ACC112 (cell line): Measurements from ENCODE around the gene UBAC1.
"Not testable (repeated sequence)": the region's sequence is repeated elsewhere in the genome, so short reads cannot be mapped to it uniquely, and the experiment has no call there.

Experiments used
- H2AFZ ChIP-seq: fragments of 200-600 bp; sonication (generic); one replicate; pipeline ENCODE4 v1.6.0; 2017; ENCODE audit warnings: antibody characterized with exemption, low read length; ENCODE audit not compliant: unreplicated experiment
- H3K27ac ChIP-seq: fragments of 200-600 bp; sonication (generic); 2 replicates; pipeline ENCODE4 v1.5.1; 2014; ENCODE audit warnings: low read depth, mild to moderate bottlenecking, antibody characterized with exemption, low read length, moderate library complexity
- H3K27me3 ChIP-seq: fragments of 200-600 bp; sonication (generic); 2 replicates; pipeline ENCODE4 v1.6.1; 2014; ENCODE audit warnings: mild to moderate bottlenecking, antibody characterized with exemption, low read length, moderate library complexity, mixed read lengths; ENCODE audit not compliant: insufficient read depth
- H3K36me3 ChIP-seq: fragments of 200-600 bp; sonication (generic); 2 replicates; pipeline ENCODE4 v1.6.1; 2016; ENCODE audit warnings: mild to moderate bottlenecking, antibody characterized with exemption, low read length, moderate library complexity, mixed read lengths; ENCODE audit not compliant: insufficient read depth
- H3K4me1 ChIP-seq: fragments of 200-600 bp; sonication (generic); one replicate; pipeline ENCODE4 v1.6.1; 2016; ENCODE audit warnings: low read length, mixed read lengths; ENCODE audit not compliant: insufficient read depth, unreplicated experiment, control insufficient read depth
- H3K4me3 ChIP-seq: fragments of 200-600 bp; sonication (generic); 2 replicates; pipeline ENCODE4 v1.5.1; 2014; ENCODE audit warnings: mild to moderate bottlenecking, low read depth, low read length
- H3K79me2 ChIP-seq: fragments of 200-600 bp; sonication (generic); one replicate; pipeline ENCODE4 v1.6.0; 2016; ENCODE audit warnings: low read length; ENCODE audit not compliant: control insufficient read depth, unreplicated experiment, insufficient read depth

Gene UBAC1

GRCh38 chr9:135975834-135976233 is 14.7 kb upstream of the UBAC1 start:
- Histone ChIP-seq H3K27ac (no peak overlapping the region), H3K4me1 (peaks cover 8% of the 10 kb centered on the region), H3K27me3 (no peaks in the 10 kb centered on the region), H3K79me2 (no peaks in the 10 kb centered on the region), H3K4me3 (no peak overlapping the region), H3K36me3 (no peaks in the 10 kb centered on the region), H2AFZ (no peak overlapping the region)

DNA sequence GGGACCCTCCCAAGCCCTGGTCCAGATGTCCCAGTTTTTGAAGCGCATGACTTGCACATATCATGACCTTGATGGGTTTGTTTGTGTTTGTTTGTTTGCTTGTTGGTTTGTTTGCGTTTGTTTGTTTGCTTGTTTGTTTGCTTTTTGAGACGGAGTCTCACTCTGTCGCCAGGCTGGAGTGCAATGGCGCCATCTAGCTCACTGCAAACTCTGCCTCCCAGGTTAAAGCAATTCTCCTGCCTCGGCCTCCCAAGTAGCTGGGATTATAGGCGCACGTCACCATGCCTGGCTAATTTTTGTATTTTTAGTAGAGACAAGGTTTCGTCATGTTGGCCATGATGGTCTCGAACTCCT is 13.0 kb upstream of the UBAC1 start:
- H3K4me1 ChIP-seq, result peaks cover 9% of the 10 kb centered on the region
- no peak overlapping the region for H2AFZ ChIP-seq
- no peaks in the 10 kb centered on the region for H3K36me3 ChIP-seq
- no peaks in the 10 kb centered on the region for H3K27me3 ChIP-seq
- no peak overlapping the region for H3K4me3 ChIP-seq
- no peak overlapping the region for H3K27ac ChIP-seq
- no peaks in the 10 kb centered on the region for H3K79me2 ChIP-seq

- Histone ChIP-seq H3K27me3 (no peaks in the 10 kb centered on the region), H3K79me2 (no peaks in the 10 kb centered on the region), H3K4me3 (no peak overlapping the region), H2AFZ (no peak overlapping the region), H3K36me3 (no peaks in the 10 kb centered on the region), H3K27ac (no peak overlapping the region), H3K4me1 (peaks cover 4% of the 10 kb centered on the region)
Observed at GRCh38 chr9:135973277-135974219, 12.4 kb upstream of the UBAC1 start.

DNA sequence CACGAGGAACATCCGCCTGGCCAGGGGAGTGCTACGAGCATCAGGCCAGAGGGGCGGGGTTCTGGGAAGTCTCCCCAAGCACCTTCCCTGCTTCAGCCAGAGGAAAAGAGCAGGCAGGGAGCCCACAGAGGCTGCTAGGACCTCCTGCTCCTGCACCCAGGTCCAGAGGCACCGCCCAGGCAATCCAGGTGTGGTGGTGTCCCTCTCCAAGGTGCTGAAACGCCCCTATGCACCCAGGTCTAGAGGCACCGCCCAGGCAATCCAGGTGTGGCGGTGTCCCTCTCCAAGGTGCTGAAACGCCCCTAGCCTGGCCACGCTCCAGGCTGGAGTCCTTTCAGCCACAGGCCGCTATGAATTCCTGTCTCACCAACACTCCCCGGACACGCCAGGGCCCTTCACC is 10.7 kb upstream of the UBAC1 start:
- H3K4me1 ChIP-seq, result peaks cover 7% of the 10 kb centered on the region
- no peak overlapping the region for H2AFZ ChIP-seq
- no peak overlapping the region for H3K27ac ChIP-seq
- no peak overlapping the region for H3K4me3 ChIP-seq
- no peaks in the 10 kb centered on the region for H3K79me2 ChIP-seq
- no peaks in the 10 kb centered on the region for H3K36me3 ChIP-seq
- H3K27me3 ChIP-seq, result no peaks in the 10 kb centered on the region

DNA sequence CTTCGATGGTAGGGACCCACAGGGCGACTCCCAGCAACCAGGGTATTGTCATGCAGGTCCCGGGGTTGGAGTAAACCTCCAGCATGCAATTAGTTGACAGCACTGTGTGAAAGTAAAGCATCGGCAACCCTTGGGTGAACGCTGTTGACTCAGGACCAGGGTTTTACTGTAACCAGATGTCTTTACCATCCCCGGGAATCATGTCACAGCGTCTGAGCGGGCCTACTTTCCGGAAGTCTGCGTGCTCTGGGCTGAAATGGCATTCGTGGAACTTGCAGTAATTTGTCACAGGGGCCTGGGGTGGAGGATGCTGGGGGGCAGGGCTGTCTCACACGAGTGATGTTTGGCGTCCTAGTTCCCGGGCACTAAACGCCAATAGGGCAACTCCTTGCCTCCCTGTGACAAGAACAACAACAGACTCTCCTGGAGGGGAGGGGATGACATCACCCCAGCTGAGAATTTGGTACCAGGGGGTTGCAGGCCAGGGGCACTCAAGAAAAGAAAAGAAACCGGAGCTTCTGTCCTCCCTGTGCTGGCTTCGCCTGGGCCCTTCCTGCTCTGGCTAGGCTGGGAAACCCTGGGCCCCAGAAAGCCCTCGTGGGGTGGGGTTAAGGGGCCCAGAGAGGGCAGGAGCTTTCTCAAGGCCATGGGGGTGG is 10.1 kb upstream of the UBAC1 start:
- H3K27me3 ChIP-seq, result no peaks in the 10 kb centered on the region
- no peak overlapping the region for H2AFZ ChIP-seq
- H3K36me3 ChIP-seq, result no peaks in the 10 kb centered on the region
- H3K27ac ChIP-seq, result no peak overlapping the region
- no peaks in the 10 kb centered on the region for H3K79me2 ChIP-seq
- H3K4me3 ChIP-seq, result no peak overlapping the region
- H3K4me1 ChIP-seq, result peaks cover 7% of the 10 kb centered on the region

- H3K79me2 ChIP-seq, result no peaks in the 10 kb centered on the region
- no peak overlapping the region for H3K4me3 ChIP-seq
- no peaks in the 10 kb centered on the region for H3K36me3 ChIP-seq
- no peak overlapping the region for H2AFZ ChIP-seq
- H3K27me3 ChIP-seq, result no peaks in the 10 kb centered on the region
- peaks cover 7% of the 10 kb centered on the region for H3K4me1 ChIP-seq
- no peak overlapping the region for H3K27ac ChIP-seq
Observed at GRCh38 chr9:135970128-135970815, 9.1 kb upstream of the UBAC1 start.

- Histone ChIP-seq H3K4me3 (no peak overlapping the region), H3K4me1 (peaks cover 7% of the 10 kb centered on the region), H3K36me3 (no peaks in the 10 kb centered on the region), H3K27me3 (no peaks in the 10 kb centered on the region), H3K79me2 (no peaks in the 10 kb centered on the region), H2AFZ (no peak overlapping the region), H3K27ac (no peak overlapping the region)
Observed at GRCh38 chr9:135969064-135969683, 8.0 kb upstream of the UBAC1 start.

DNA sequence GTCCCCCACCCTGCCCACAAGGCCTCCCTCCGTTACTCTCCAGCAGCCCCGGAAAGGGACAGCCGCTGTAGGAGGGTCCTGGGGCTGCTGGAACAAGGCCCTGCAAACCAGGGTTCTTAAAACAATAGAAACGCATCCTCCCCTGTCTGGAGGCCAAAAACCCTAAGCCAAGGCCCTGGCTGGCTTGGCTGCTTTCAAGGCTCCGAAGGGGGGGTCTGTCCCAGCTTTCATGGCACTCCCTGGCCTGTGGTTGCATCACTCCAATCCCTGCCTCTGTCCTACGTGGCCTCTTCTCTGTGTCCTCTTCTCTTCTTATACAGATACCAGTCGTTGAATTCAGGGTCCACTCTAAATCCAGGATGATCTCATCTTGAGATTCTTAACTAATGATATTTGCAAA is 7.4 kb upstream of the UBAC1 start:
- peaks cover 7% of the 10 kb centered on the region for H3K4me1 ChIP-seq
- H3K27ac ChIP-seq, result no peak overlapping the region

GRCh38 chr9:135968083-135968476 is 6.9 kb upstream of the UBAC1 start:
- Histone ChIP-seq H3K27me3 (no peaks in the 10 kb centered on the region), H3K36me3 (no peaks in the 10 kb centered on the region), H3K4me3 (no peak overlapping the region), H2AFZ (no peak overlapping the region), H3K4me1 (peaks cover 7% of the 10 kb centered on the region), H3K79me2 (no peaks in the 10 kb centered on the region), H3K27ac (no peak overlapping the region)

More for the DNA sequence above, 7.4 kb upstream of the UBAC1 start:
- H2AFZ ChIP-seq, result no peak overlapping the region
- no peaks in the 10 kb centered on the region for H3K36me3 ChIP-seq
- H3K27me3 ChIP-seq, result no peaks in the 10 kb centered on the region
- no peak overlapping the region for H3K4me3 ChIP-seq
- no peaks in the 10 kb centered on the region for H3K79me2 ChIP-seq

DNA sequence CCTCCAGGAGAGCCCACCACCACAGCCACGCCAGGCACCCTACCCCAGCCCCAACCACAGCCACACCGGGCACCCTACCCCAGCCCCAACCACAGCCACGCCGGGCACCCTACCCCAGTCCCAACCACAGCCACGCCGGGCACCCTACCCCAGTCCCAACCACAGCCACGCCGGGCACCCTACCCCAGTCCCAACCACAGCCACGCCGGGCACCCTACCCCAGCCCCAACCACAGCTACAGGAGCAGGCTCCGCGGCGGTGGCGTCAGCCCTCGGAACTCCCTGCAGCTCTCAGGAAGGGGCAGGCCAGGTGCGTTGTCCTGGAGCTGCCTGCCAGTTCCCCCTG is 5.7 kb upstream of the UBAC1 start:
- not testable (repeated sequence) for H3K4me3 ChIP-seq, H3K27me3 ChIP-seq, H3K79me2 ChIP-seq, H3K4me1 ChIP-seq, H3K27ac ChIP-seq, H2AFZ ChIP-seq, H3K36me3 ChIP-seq
